ENCODE results near the gene VSIG10. TPM values are rescaled to one million over a fixed set of nuclear protein-coding genes. Genes with fewer than 3 reads are reported as not detected.

The VSIG10 gene
- total RNA-seq, 1 donor from 2014 or later, result 12.6 TPM

GRCh38 chr12:118015306-118015705, 88.5 kb downstream of the VSIG10 start:
- ATAC-seq (no peak), DNase-seq (no peak)
- intact Hi-C loops (cut with micrococcal nuclease), result no loop called here

Other genes starting within 250 kb of the VSIG10 start
- not detected for gene KSR2, start 135.0 kb downstream of the VSIG10 start, total RNA-seq
- gene RFC5, start 87.3 kb downstream of the VSIG10 start, total RNA-seq, result 5.2 TPM
- 103 TPM for gene WSB2, start 42.8 kb downstream of the VSIG10 start, total RNA-seq
- 500 TPM for gene PEBP1, start 32.1 kb upstream of the VSIG10 start, total RNA-seq